ENCODE data around the gene GBE1.
"Not testable (repeated sequence)": the region's sequence is repeated elsewhere in the genome, so short reads cannot be mapped to it uniquely, and the experiment has no call there.

Gene GBE1

DNA sequence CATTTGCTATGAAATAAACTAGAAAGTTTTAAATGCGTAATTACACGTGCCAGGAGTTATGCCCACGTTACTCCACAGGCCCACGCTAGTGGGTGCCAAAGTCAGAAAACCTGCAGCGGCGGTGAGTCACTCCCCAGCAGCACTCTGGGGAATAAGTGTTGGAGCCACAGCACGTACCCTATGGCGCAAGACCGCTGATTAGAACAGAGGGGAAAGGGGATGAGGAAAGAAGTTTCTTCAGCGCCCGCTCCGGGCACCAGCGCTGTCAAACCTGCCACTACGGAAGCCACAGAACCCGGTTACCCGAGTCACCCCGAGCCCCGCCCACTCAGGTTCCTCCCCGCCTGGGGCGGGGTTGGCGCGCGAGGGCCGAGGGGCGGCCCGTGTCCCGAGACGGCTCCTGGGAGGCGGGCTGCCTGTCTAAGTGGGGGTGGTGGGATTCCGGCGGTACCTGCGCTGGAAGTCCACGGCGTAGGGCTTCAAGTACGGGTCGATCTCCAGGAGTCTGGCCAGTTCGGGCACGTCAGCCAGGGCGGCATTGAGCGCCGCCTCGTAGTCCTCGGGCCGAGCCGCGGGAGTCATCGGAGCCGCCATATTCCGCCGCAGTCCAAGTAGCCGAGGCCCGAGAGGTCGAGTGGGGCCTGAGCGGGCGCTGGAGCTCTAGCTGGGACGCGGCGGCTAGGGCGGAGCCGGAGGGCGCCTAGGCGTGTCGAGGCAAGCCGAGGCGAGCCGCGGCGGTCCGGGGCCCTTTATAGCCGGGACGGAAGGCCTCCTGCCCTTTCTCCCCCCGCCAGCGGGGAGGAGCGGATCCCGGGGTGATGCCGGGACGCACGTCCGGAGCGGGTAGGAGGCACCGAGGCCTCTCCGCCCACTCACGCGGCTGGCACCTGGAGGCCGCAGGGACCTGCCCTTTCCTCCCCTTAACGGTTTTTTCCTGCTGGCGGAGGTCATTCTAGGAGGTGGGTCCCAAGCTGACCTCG, at the start of gene GBE1:
TSS of gene GBE1 (minus strand) at position 722 of the 980 bp plus-strand sequence. CDS start at position 594, 128 bp downstream.
- in situ Hi-C loops (cut with MboI; ENCODE audit: low sequenced_read_pairs), result no loop called here

DNA sequence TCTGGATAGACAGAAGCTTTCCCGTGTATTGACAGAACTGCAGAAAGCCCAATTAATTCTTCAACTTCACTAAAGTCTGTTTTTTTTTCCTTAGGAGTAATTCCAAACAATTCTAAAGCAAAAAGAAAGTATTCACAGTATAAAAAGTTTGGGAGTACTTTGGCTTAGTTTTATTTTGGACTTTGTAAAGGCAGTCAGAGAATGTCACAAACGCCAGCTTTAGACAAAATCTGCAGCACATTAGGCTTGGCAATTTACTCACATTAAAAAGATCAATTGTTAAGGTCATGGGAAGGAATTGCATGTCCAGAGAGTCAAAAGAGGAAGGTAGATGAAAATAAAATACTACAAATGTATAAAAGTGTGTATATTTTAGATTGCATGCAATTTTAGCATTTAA, 47.5 kb upstream of the GBE1 start:
- in situ Hi-C loops (cut with MboI; ENCODE audit: low sequenced_read_pairs), result no loop called here

DNA sequence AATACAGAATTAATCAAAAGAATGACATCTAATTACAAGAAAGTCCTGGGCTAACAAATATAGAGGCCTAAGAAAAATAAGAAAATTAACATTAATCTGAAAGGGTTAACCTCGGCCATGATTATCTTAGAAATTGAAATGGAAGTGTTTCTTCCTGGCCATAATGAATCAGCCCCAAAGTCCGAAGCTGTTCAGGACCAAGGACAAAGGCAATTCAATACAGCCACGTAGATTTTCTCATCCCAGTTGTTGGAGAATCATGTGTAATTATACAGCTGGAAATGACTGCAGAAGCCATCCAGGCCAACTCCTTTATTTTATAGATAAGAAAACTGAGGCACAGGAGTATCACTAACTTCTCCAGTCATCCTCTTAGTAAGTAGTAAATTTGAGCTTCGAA, 38.0 kb upstream of the GBE1 start:
- in situ Hi-C loops (cut with MboI; ENCODE audit: low sequenced_read_pairs), result no loop called here

DNA sequence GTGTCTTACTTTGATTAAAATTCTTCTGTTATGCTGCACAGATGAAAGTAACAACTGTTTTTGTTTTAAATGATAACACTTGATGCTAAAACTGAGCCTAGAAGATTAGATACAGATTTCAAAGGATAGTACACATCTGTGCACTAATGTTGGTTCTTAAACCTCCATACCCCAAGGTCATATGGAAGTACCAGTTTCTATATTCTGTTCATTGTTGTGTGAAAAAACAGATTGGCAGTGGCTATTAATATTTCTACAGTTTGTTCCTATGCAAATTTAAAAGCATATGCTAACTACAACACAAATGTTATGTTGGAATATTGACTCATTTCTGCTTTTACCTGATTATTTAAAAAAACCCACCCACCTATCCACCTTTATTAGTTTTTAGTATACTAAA, 32.0 kb upstream of the GBE1 start:
- in situ Hi-C loops (cut with MboI; ENCODE audit: low sequenced_read_pairs), result no loop called here

DNA sequence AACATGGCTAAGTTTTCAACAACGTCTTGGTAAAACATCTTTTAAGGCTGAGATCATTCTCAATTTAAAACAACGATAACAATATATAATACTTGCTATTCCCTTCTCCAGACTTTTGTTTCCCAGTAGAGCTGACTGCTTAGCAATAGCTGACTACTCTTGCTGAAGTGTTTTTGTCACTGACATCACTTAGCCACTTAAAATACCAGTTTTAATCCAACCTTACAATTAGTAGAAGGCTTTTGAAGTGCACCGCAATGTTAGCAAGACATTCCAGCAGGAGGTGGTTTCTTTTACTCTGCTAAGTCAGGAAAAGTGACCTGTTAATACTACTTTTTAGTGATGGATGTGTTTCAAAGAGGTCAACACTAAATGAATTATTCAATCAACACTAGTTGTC, 28.7 kb upstream of the GBE1 start:
- in situ Hi-C loops (cut with MboI; ENCODE audit: low sequenced_read_pairs), result no loop called here

DNA sequence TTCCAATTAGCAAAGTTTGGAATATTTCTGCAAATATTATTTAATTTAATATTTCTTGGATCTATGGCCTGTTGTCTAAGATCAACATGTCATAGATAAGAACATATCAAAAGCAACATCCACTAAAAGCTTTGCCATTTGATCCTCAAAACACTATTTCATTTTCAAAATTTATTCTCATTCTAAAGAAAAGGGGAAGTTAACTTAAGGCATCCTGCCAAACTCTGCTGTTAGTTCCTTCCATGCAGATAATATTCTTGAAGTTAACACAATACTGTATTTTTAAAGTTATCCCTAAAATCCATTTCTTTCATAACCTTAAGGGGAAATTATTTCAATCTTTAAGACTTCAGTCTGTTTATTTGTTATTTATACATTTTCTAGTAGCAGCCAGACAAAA, 28.2 kb upstream of the GBE1 start:
- in situ Hi-C loops (cut with MboI; ENCODE audit: low sequenced_read_pairs), result no loop called here

DNA sequence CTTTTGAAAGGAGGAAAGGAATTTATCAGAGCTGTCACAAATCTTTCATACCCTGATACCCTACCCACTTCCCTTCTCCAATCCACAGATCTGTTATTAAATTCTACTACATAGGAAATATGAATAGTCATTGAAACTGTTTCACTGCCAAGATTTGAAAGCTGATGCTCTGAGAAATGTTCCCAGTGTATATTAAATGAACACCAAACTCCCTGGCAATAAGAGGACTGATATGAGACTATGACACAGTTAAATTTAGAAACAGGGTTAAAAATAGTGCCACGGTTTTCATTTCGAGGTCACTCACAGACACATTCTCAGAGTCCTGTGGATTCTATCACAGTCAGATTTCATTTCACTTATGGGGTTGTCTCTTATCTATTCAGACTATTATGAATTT, 27.2 kb upstream of the GBE1 start:
- in situ Hi-C loops (cut with MboI; ENCODE audit: low sequenced_read_pairs), result no loop called here

DNA sequence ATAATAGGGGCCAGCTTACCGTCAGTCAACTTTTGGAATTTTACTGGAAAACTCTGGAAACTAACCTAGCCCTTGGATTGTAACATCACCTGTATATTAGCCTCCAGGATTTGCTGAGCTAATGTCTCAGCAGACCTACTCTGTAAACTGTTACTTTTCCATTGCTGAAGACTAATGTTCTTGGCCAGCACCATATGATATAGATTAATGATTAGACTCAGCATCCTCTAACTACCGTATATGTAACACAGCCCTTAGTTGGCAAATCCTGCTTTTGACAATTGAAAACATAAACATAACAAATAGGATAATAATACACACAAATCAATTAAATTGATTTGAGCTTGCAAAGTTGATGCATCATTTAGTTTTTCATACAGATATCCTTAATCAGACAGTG, 26.6 kb upstream of the GBE1 start:
- in situ Hi-C loops (cut with MboI; ENCODE audit: low sequenced_read_pairs), result no loop called here

DNA sequence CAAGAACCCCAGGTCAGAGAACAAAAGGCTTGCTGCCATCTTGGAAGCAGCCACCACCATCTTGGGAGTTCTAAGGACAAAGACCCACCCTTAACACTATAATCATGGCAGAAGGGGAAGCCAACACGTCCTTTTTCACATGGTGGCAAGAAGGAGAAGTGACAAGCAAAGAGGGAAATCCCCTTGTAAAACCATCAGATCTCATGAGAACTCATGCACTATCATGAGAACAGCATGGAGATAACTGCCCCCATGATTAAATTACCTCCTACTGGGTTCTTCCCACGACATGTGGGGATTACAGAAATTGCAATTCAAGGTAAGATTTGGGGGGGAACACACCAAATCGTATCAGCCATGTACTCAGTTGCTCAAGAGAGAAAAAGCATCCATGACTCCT, 21.1 kb upstream of the GBE1 start:
- in situ Hi-C loops (cut with MboI; ENCODE audit: low sequenced_read_pairs), result no loop called here

DNA sequence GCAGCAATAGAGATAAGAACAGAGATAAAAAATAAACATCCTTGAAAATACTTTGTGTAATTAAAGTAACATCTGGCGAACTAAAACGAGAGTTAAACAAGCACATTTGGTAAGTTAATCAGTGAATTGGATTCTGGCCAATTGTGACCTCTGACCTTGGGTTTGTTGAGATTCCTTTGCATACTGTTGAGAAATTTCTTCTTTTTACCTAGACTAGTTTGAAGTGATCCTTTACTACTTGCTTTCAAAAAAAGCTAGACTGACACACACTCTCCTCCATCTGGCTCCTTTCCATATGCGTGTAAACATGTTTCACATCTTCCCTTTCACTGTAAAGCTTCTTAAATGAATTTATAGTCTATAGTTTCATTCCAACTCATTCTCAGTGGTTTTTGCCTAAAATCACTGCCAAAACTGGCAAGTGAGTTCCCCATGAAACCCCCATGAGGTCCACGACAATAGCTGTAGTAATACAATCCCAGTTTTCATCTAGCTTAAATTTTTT, 17.3 kb upstream of the GBE1 start:
- in situ Hi-C loops (cut with MboI; ENCODE audit: low sequenced_read_pairs), result no loop called here

DNA sequence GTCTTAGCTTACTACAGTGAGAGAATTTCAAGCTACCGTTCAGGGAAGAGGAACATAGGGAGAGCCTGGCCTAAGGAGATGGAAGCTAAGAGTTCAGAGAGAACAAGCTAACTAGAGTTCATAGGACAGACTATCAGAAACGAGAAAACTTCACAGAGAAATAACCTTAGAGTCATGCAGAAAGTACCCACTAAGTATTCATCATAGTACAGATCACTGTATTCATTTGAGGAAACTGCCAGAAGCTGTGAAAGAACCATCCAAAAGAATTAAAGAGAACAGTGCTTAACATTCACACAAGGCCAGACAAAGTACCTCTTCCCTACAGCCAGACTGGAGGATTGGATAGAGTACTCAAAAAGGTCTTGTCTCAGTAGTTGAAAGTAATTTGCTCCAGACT, 15.2 kb upstream of the GBE1 start:
- in situ Hi-C loops (cut with MboI; ENCODE audit: low sequenced_read_pairs), result no loop called here

DNA sequence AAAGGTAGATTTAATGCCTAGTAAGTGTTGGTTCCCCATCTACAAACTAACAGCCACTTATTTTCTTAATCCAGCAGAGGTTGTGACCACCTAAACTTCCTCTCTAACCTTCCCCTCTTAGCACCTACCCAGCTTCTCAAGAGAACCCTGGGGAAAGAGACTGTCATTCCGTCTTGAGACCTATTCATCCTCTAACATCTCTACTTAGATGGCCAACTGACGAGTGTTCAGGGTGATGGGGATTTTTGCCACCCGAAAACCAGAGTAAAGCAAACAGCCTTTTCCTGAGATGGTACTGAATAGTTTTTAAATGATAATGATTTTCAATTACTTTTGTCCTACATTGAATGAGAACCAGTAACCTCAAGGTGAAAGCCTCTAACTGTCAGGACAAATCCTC, 9.3 kb upstream of the GBE1 start:
- in situ Hi-C loops (cut with MboI; ENCODE audit: low sequenced_read_pairs), result no loop called here

DNA sequence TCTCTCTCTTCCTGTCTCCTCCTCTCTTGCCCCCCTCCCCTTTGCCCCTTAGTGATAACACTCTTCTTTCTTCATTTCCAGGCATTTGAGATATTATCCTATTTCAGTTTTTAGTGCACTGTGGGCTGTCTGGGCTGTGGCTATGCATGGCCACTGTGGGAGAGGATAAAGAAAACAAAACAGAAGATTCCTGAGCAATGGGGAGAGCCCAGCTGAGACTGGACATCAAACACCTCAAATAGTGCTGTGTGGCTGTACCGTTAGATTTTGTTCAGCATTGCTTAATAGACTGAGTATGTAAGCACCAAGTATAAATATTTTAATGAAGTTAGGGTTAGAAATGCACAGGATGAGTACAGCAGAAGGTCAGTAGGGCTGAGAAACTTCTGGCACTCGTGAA, 7.9 kb upstream of the GBE1 start:
- in situ Hi-C loops (cut with MboI; ENCODE audit: low sequenced_read_pairs), result no loop called here

DNA sequence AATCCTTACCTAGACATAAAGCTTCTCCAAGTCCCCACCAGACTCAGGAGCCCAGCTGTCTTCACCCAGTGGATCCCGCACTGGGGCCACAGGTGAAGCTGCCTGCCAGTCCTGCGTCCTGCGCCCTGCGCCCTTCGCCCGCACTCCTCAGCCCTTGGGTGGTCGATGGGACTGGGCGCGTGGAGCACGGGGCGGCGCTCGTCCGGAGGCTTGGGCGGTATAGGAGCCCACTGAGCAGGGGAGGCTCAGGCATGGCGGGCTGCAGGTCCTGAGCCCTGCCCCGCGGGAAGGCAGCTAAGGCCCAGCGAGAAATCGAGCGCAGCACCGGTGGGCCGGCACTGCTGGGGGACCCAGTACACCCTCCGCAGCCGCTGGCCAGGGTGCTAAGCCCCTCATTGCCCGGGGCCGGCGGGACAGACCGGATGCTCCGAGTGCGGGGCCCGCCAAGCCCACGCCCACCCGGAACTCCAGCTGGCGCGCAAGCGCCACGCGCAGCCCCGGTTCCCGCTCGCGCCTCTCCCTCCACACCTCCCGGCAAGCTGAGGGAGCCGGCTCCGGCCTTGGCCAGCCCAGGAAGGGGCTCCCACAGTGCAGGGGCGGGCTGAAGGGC, 5.9 kb upstream of the GBE1 start:
- in situ Hi-C loops (cut with MboI; ENCODE audit: low sequenced_read_pairs), result not testable (repeated sequence)

DNA sequence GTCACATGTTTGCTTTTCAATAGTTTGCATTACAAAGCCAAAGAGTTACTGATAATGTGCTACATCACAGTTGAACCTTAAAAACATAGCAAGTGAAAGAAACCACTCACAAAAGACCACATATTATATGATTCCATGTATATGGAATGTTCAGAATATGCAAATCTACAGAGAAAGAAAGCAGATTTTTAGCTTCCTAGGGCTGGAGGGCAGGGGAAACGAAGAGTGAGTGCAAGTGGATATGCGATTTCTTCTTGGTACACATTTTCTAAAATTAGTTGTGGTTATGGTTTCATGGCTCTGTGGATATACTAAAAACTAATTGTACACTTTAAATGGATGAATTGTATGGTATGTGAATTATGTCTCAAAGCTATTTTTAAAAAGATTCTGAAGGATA, 4.0 kb upstream of the GBE1 start:
- in situ Hi-C loops (cut with MboI; ENCODE audit: low sequenced_read_pairs), result no loop called here

DNA sequence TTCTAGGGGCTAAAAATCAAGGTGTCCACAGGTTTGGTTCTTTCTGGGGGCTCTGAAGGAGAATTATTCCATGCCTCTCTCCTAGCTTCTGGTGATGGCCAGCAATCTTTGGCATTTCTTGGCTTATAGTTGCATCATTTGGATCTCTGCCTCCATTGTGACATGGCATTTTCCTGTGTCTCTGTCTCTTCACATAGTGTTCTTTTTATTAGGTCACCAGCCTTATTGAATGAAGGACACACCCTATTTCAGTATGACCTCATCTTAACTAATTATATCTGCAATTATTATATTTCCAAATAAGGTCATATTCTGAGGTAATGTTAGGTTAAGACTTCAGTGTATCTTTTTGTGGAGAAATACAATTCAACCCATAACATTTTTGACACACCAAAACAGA, 3.2 kb upstream of the GBE1 start:
- in situ Hi-C loops (cut with MboI; ENCODE audit: low sequenced_read_pairs), result no loop called here

DNA sequence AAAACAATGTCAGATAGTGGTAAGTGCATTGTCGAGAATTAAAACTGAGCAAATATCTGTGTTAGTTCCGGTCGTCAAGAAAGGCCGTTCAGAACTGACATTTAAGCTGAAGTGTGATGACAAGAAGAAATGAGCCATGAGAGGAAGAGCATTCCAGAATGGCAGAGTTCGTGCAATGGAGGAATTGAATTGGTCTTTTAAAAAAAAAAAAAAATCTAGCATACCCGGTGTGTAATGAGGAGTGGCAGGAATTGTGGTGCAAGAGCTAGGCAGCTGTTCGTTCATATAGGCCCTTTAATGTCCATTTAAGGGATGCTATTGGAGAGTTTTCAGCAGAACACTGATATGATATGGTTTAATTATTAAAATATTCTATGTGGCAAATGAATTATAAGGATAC, 2.6 kb upstream of the GBE1 start:
- in situ Hi-C loops (cut with MboI; ENCODE audit: low sequenced_read_pairs), result no loop called here

DNA sequence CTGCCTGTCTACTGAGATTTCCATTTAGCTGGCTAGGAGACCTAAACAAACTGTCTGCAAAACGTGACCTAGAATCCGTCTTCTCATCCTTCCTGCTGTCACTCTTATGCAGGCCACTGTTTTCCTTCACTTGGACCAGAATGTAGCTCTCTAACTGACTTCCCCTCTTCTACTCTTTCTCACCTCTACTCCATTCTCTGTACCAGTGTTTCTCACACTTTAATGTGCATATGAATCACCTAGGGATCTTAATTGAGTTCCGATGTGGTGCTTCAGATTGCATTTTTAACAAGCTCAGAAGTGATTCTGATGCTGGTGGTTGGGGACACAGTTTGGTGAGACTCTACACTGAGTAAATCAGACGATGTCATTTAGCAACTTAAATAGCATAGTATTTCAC, 1.6 kb upstream of the GBE1 start:
- in situ Hi-C loops (cut with MboI; ENCODE audit: low sequenced_read_pairs), result no loop called here

DNA sequence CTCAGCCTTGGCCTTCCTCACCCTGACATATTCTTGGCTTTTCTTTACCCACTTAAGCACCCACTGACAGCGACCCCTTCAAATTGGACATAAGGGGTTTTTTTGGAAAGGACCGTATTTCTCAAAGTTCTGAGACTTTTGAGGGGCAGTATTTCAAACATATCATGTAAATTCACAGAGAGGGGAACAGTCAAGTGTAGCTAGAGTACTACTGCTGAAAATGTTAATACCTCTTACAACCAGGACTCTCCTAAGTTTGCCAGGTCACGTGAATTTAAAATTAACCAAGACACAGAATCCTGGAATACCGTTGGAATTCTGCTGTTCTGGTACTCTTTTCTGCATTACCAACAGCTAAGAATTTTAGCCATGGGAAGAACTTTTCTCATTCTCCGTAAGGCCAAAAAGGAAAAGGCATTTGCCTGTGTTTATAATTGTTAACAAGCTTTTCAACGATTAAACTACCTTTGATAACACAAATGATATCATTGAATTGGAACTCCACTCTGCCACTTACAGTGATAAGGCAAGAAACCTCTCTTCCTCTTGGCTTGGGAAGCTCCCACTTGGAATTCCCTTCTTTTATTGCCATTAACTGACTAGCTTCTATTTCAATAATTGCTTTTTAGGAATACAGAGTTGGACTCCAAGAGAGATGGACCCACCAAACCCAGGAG, 597 bp upstream of the GBE1 start:
- in situ Hi-C loops (cut with MboI; ENCODE audit: low sequenced_read_pairs), result no loop called here

DNA sequence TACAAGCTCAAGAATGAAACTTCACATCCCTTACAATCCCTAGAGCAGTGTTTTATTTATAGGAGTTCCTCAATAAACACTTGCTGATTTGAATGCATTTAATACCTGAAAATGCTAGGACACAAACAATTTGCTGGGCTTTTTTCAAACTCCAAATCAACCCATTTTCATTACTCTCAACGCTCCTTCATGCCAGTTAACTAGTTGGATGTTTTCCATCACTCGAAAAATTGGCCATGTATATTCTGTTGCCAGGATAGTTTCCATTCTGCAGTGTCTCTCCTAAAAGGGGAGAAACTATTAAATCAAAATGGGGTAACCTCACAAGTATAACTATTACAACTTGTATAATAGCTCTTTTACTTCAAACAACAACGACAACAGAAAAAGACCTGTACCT, 1.2 kb downstream of the GBE1 start:
- in situ Hi-C loops (cut with MboI; ENCODE audit: low sequenced_read_pairs), result no loop called here

DNA sequence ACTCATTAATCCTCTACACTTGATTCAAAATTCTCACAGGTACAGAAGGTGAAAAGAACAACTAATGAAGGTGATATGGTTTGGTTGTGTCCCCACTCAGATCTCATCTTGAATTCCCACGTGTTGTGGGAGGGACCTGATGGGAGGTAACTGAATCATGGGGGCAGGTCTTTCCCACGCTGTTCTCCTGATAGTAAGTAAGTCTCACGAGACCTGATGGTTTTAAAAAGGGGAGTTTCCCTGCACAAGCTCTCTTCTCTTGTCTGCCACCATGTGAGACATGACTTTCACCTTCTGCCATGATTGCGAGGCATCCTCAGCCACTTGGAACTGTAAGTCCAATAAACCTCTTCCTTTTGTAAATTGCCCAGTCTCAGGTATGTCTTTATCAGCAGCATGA, 2.7 kb downstream of the GBE1 start:
- in situ Hi-C loops (cut with MboI; ENCODE audit: low sequenced_read_pairs), result not testable (repeated sequence)

DNA sequence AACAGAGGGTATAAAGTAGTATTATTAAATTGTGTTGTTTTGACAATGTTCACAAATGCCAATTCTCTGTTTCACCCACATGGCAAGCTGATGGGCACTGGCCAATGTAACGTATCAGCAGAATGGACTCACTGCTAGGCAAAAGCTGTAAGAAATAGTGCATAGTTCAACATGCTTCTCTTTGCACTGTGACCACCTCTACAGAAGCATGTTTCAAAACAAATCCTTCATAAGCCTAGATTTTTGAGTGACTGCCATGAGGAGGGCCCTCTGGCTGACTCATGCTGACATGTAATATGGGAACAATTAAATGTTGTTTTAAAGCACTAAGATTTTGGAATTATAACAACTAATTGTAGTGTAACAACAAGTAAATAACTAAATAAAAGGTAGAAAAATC, 3.2 kb downstream of the GBE1 start:
- in situ Hi-C loops (cut with MboI; ENCODE audit: low sequenced_read_pairs), result no loop called here

Data from HL-60/S4 treated with retinoic acid at 250 ng/mL for 4 days and 3 days (cell line).